OCI-M2 (cell line): ENCODE results near the gene NCS1.

Source experiments
- DNase-seq: peaks from one replicate; lab custom pipeline; 2025; ENCODE audit not compliant: unreplicated experiment; lab: John Stamatoyannopoulos, UW

The NCS1 gene

GRCh38 chr9:130212543-130213297 is 40.5 kb downstream of the NCS1 start:
- no peak for DNase-seq

GRCh38 chr9:130213911-130214761 is 41.9 kb downstream of the NCS1 start:
- DNase-seq, result no peak

GRCh38 chr9:130214776-130215340 is 42.7 kb downstream of the NCS1 start:
- no peak for DNase-seq

- DNase-seq, result no peak
Measured at GRCh38 chr9:130215341-130216119, 43.3 kb downstream of the NCS1 start.

- no peak for DNase-seq
Measured at GRCh38 chr9:130217838-130218237, 45.6 kb downstream of the NCS1 start.

GRCh38 chr9:130219661-130220096 is 47.5 kb downstream of the NCS1 start:
- DNase-seq, result no peak

- DNase-seq, result no peak
Measured at GRCh38 chr9:130220352-130220751, 48.1 kb downstream of the NCS1 start.

GRCh38 chr9:130222833-130223232 is 50.6 kb downstream of the NCS1 start:
- DNase-seq, result no peak

GRCh38 chr9:130225071-130225470 is 52.9 kb downstream of the NCS1 start:
- DNase-seq, result no peak

- DNase-seq, result no peak
Measured at GRCh38 chr9:130225586-130225985, 53.4 kb downstream of the NCS1 start.

- no peak for DNase-seq
Measured at GRCh38 chr9:130226112-130226511, 53.9 kb downstream of the NCS1 start.

- no peak for DNase-seq
Measured at GRCh38 chr9:130227833-130228232, 55.6 kb downstream of the NCS1 start.

GRCh38 chr9:130229759-130230158 is 57.6 kb downstream of the NCS1 start:
- DNase-seq, result no peak

- DNase-seq, result no peak
Measured at GRCh38 chr9:130230631-130231030, 58.4 kb downstream of the NCS1 start.

GRCh38 chr9:130232899-130233586 is 60.8 kb downstream of the NCS1 start:
- no peak for DNase-seq

GRCh38 chr9:130233587-130233945 is 61.4 kb downstream of the NCS1 start:
- DNase-seq, result no peak

GRCh38 chr9:130234340-130235260 is 62.4 kb downstream of the NCS1 start:
- DNase-seq, result no peak

GRCh38 chr9:130235558-130236435 is 63.6 kb downstream of the NCS1 start:
- no peak for DNase-seq
